ENCODE measurements around the gene CCDC88C.

CCDC88C gene

DNA sequence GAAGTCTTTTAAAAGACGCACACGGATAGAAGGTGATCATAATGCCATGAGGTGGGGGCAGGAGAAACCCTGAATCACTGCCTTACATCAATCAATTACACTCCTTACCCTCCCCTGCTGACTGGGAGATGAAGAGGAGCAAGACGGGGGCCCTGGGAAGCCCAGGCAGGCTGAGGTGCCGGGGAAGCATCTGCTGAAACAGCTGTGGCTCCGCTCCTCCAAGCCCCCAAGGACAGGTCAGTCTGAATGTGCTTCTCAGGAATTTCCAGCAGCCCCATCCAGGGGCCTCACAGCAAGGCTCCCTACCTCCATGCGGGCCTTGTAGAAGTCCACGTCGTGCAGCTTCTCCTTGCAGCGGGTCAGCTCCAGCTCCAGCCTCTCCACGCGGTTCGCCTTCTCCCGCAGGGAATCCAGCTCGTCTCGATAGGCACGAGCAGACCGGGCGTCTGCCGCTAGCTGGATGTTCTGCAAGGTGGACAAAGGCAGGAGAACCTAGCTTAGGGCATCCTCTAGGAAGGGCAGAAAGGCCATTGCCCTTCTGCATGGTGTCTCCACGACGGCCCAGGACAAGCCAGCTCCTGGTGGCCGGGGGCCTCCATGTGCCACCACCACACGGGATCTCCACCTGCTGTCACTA is 79.8 kb downstream of the CCDC88C start:
- DNase-seq (ENCODE audit: low read depth), result no peak
- H3K4me3 ChIP-seq (ENCODE audit: low read depth, low read length), result no peak overlapping the region
- TF ChIP-seq, protein P1, sequence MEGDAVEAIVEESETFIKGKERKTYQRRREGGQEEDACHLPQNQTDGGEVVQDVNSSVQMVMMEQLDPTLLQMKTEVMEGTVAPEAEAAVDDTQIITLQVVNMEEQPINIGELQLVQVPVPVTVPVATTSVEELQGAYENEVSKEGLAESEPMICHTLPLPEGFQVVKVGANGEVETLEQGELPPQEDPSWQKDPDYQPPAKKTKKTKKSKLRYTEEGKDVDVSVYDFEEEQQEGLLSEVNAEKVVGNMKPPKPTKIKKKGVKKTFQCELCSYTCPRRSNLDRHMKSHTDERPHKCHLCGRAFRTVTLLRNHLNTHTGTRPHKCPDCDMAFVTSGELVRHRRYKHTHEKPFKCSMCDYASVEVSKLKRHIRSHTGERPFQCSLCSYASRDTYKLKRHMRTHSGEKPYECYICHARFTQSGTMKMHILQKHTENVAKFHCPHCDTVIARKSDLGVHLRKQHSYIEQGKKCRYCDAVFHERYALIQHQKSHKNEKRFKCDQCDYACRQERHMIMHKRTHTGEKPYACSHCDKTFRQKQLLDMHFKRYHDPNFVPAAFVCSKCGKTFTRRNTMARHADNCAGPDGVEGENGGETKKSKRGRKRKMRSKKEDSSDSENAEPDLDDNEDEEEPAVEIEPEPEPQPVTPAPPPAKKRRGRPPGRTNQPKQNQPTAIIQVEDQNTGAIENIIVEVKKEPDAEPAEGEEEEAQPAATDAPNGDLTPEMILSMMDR (IDR thresholded peaks at IDR 0.05; ENCODE audit: low read depth, low read length, missing control alignments), result no peak

DNA sequence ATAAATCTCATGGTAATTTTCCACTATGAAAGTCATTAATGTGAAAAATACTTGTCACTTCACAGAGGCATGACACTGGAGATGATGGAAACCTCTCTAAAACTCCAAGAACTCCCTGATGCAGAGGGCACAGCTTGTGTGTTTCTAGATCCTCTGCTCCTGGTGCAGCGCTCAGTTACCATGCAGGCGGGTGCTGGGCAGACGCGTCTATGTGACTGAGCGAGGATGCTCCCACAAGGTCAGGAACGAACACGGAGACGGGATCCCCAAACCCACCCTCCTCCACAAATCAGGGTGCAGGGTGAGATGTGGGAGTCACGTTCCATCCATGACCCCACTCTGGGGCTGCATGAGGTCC is 81.5 kb downstream of the CCDC88C start:
- DNase-seq (ENCODE audit: low read depth), result no peak
- TF ChIP-seq, protein P1 (IDR thresholded peaks at IDR 0.05; ENCODE audit: low read depth, low read length, missing control alignments), result no peak
- no peak overlapping the region for H3K4me3 ChIP-seq (ENCODE audit: low read depth, low read length)

DNA sequence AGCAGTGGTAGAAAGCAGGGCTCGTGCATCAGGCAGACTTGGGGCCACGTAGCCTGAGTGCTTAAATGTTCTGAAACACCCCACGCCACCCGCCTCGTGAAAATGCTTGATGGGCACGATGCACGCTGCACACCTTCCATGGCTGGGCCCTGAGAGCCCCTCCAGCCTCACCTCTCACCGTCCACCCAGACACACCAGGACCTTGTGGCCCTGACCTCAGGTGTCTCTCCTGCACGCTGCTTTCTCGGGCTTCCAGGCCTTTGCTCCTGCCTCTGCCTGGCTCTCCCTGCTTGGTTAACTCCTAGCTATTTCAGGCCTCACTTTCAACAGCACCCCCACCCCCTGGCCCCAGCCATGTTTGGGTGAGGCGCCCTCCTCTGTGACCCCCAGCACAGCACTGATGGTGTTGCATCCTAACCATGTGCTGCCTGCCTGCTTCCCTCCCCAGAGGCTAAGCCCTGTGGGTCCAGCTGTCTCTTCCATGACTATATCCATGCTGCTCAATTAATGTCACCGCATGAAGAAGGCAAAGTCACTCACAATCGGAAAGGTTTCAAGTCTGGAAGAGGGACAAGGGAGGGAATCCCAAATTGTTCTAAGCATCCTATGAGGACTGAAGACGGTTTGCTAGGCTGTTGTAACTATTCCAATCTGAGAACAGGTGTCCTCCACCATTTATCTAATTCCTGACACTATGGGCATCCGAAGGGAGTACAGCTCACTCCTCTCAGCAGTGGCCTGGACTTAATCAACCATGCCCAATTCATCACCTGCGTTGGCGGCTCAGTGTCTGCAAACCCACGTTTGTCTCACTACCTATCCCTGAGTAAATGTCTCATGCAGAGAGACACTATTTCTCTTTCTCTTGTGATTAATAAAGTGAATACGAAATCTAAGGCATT is 82.2 kb downstream of the CCDC88C start:
- no peak for DNase-seq (ENCODE audit: low read depth)
- TF ChIP-seq, protein P1 (IDR thresholded peaks at IDR 0.05; ENCODE audit: low read depth, low read length, missing control alignments), result no peak

DNA sequence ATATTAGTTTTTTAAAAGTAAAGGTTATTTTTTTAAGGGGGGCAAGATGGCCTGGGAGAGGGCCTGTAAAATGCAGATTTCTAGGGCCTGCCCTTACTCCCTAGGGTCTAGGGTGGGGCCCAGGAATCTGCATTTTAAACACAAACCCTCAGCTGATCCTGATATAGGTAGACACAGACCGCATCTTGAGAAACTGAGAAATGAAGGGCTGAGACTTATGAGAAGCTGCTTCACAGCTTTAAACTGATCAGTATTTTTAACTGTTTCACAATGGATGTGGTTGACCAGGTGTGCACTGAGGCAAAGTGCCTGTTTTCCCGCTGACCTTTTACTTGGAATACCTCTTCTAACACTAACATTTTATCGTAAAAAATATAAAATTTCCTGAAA is 84.0 kb downstream of the CCDC88C start:
- no peak for DNase-seq (ENCODE audit: low read depth)
- TF ChIP-seq, protein P1 (IDR thresholded peaks at IDR 0.05; ENCODE audit: low read depth, low read length, missing control alignments), result no peak
- no peak overlapping the region for H3K4me3 ChIP-seq (ENCODE audit: low read depth, low read length)

More for the DNA sequence above, 82.2 kb downstream of the CCDC88C start:
- H3K4me3 ChIP-seq (ENCODE audit: low read depth, low read length), result no peak overlapping the region

DNA sequence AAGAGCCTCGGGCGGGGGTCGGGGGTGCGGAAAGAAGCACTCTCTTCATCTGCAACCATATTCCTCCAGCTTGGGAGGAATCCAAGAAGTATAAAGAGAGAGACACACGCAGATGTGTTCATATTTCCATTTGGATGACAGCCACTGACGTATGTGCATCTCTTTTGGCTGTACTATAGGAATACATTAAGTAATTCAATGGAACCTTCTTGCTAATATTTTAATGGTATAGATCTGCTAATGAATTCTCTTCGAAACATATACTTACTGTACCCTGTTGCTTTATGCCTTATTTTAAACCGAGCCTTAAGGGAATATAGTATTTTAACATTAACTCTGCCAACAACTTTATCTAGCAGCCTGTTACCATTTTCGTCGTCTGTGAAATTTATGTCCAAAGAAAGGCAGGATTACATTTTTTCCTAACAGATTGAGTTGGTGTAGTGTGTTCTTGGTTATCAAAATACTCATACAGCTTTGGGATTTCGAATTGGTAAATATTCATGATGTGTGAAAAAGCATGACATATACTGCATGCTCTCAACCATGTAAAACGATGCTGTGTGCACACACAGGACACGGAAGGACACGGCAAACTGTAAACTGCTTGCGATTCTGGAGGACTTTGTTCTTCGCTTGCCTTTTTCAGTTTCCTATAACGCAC is 84.5 kb downstream of the CCDC88C start:
- no peak overlapping the region for H3K4me3 ChIP-seq (ENCODE audit: low read depth, low read length)
- TF ChIP-seq, protein P1 (IDR thresholded peaks at IDR 0.05; ENCODE audit: low read depth, low read length, missing control alignments), result no peak
- no peak for DNase-seq (ENCODE audit: low read depth)

DNA sequence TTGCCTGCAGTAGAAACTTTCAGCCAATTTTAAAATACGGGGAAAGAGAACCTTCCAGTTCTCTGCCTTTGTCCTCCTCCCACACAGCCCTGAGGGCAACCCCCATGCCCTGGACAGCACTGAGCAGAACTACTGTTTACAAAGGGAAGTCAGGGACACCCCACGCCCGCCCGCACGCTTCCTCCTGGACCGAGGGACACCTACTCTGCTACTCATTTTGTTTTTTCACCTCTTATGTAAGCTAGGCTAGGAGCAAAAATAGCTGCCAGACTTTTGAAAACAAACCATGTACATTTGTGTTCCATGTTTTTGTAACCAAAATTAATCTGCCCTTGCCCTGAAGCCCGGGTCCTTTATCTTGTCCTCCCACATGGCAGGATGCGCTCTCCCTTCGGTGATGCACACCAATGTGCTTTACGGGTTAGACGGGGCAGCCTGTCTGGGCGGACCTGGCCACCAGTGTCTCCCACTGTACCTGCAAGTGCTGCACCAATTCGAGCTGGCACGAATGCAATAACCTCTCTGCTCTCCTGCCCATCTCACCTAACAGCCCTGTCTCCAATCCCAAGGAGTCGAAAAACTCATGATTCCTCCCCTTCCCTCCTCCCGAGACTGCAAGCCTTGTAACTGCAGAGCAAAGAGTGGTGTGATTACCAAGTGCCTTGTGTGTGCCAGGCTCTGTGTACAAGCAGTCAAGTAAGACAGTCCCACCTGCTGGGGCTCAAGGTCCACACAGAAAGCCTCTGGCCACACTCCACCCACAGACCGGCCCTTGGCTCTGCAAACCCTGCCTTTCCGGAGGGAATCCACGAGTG is 85.2 kb downstream of the CCDC88C start:
- no peak overlapping the region for H3K4me3 ChIP-seq (ENCODE audit: low read depth, low read length)
- no peak for DNase-seq (ENCODE audit: low read depth)
- TF ChIP-seq, protein P1 (IDR thresholded peaks at IDR 0.05; ENCODE audit: low read depth, low read length, missing control alignments), result no peak
